Stimulated activated CD8-positive, alpha-beta memory T cell treated with anti-CD3 and anti-CD28 coated beads, Interleukin-2, amount 100 ng/mL, for 48 hours (primary cell): Measurements from ENCODE around the gene GDE1.

Experiments
- DNase-seq, 2 donors: peaks; one replicate each; pipeline ENCODE4 v3.0.0-alpha.2; 2020; ENCODE audit warnings: low read depth in 2 of 2

The GDE1 gene

DNA sequence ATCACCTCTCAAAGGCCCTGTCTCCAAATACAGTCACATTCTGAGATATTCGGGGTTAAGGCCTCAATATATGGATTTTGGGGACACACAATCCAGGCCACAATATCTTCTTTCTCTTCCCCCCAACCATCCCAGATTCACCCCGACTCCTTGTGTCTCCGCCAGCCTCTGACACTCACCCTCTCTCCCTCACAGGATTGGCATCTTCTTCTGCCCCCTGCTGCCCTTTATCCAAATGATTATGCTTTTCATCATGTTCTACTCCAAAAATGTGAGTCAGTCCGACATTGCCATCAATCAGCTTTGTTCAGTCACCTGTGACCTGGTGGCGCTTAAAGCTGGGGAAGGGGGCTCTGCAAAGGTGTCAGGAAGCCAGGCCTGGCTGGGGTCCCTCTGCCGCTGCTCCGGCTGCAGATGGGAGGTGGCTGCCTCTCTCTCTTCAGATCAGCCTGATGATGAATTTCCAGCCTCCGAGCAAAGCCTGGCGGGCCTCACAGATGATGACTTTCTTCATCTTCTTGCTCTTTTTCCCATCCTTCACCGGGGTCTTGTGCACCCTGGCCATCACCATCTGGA, 35.1 kb downstream of the GDE1 start:
- DNase-seq = no peak

DNA sequence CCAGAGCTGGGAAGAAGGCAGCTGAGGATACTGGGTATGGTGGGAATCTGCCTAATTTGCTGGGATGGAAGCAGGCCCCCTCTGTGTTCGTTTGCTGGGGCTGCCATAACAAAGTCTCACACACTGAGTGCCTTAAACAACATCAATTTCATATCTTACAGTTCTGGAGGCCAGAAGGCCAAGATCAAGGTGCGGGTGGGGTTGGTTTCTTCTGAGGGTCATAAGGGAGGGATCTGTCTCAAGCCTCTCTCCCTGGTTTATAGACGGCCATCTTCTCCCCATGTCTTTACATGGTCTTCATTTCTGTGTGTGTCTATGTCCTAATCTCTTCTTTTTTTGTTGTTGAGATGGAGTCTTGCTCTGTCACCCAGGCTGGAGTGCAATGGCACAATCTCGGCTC, 35.8 kb downstream of the GDE1 start:
- no peak for DNase-seq

- DNase-seq = no peak
Observed at GRCh38 chr16:19485611-19486010, 36.3 kb downstream of the GDE1 start.

GRCh38 chr16:19484096-19484495, 37.8 kb downstream of the GDE1 start:
- DNase-seq = no peak

- no peak for DNase-seq
Observed at GRCh38 chr16:19482291-19482690, 39.6 kb downstream of the GDE1 start.

GRCh38 chr16:19481769-19482168, 40.1 kb downstream of the GDE1 start:
- DNase-seq = no peak

GRCh38 chr16:19481296-19481695, 40.6 kb downstream of the GDE1 start:
- DNase-seq = no peak

DNA sequence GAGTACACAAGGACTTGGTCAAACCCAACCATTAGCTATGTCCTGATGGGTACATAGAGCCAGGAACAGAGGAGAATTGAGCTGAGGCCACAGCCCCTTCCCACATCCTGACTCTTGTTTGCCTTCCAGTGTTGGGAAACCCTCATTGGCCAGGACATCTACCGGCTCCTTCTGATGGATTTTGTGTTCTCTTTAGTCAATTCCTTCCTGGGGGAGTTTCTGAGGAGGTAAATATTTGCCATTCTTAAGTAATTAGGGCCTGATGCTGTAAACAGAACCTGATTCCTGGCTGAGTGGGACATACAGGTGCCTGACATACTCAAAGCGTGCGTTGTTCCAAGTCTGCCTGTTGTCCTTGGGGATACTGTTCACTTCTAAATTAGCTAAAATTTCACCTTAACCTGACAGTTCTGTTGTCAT, 42.6 kb downstream of the GDE1 start:
- no peak for DNase-seq

GRCh38 chr16:19478505-19478904, 43.4 kb downstream of the GDE1 start:
- DNase-seq = no peak

DNA sequence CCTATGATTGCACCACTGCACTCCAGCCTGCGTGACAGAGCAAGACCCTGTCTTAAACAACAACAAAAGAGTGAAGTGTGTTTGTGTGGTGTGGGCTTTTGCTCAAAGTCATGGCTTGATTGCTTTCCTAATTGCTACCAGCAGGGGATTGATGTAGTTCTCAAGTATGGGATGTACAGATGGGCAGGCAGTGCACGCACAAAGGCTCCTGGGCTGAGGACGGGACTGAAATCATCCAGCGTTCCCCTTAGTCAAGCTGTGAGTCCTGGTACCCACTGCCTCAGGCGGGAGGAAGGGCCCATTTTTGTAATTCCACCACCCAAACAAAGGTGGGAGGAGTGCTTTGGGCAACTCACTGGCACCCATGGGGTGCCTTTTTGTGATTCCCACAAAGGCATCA, 47.3 kb downstream of the GDE1 start:
- DNase-seq = no peak

DNA sequence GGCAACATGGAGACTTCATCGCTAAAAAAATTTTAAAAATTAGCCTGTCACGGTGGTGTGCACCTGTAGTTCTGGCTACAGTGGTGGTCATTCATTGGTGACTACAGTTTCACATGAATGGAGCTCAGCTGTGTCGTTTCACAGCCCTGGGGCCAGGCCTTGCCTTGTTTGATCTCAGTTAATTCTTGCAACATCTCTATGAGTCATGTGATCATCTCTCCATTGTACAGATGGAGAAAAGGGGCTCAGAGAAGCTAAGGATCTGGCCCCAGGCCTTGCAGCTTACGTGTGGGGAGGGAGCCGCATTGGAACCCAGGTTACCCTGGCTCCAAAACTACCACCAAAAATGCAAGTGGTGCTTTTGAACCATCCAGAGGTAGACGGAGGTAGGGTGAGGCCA, 49.4 kb downstream of the GDE1 start:
- no peak for DNase-seq

DNA sequence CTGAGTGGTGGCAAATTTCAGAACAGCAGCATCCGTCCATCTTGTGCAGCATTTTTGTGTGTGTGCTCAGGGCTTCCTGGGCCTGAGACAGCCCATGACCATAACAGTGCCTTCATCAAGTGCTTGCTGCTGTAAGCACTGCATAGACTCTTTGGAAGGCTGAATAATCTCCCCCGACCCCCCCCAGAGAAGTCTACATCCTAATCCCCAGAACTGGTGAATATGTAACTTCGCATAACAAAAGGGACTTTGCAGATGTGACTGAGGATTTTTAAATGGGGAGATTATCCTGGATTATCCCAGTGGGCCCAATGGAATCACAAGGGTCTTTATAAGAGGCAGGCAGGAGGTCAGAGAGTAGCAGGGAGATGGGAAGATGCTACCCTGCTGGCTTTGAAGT, 53.6 kb downstream of the GDE1 start:
- no peak for DNase-seq

- DNase-seq = no peak
Observed at GRCh38 chr16:19463468-19464315, 58.2 kb downstream of the GDE1 start.

- DNase-seq = no peak
Observed at GRCh38 chr16:19460397-19460796, 61.5 kb downstream of the GDE1 start.

DNA sequence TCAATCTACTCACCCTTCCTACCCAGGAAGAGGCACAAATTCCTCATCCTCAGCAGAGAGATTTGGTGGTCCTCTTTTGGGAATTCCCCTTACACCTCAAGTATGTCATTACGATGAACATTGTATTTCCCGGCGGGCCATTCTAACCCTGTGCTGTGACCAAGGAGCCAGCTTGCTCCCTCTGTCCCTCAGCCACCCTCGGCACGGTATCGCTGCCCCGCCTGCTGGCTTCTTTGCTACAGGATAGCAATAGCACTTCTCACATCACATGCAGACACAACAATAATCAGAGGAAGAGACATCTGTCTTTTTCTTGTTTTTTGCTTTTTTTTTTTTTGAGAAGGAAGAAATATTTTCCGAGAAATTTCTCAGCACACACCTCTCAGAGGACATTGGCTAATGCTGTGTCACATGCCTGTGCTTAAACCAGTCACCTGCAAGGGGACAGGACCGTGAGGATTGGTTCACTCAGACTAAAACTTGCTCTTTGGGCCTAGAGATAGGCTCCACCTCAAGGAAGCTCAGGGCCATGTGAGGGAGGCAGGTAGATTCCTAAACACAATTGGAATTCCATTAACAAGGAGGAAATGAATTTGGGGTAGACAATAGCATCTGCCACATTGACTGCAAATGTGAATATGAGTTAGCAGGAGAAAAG, 63.0 kb downstream of the GDE1 start:
- no peak for DNase-seq
